ENCODE data around the gene QDPR.

Gene QDPR

DNA sequence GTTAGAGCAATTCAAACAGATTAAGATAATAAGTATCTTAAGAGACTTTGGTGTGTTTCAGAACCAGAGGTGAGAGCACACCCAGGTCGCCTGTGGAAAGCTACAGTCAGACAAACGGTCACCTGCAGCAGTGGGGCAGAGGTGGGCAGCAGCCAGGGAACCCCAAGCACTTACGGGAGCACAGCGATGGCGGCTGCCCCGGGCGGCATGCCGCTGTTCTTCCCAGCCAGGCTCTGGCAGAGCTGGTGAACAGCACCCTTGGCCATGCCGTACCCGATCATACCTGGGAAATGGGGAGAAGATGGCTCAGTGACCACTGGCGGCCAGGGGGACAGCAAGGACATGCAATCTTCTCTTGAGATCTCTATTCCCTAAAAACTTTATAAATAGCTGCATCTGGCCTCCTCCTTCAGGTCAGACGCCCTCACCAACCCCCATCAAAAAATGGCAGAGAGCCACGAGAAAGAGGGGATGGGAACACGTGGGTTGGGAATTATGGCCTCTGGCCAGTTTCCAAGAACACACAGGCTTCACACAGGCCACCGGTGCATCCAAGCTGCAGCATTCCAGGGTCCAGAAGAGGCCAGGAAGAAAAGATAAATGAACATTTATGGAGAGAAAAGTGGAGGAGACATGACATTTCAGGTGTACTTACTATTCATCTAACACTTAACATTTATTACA, 19.7 kb downstream of the QDPR start:
- TF ChIP-seq, protein P1, sequence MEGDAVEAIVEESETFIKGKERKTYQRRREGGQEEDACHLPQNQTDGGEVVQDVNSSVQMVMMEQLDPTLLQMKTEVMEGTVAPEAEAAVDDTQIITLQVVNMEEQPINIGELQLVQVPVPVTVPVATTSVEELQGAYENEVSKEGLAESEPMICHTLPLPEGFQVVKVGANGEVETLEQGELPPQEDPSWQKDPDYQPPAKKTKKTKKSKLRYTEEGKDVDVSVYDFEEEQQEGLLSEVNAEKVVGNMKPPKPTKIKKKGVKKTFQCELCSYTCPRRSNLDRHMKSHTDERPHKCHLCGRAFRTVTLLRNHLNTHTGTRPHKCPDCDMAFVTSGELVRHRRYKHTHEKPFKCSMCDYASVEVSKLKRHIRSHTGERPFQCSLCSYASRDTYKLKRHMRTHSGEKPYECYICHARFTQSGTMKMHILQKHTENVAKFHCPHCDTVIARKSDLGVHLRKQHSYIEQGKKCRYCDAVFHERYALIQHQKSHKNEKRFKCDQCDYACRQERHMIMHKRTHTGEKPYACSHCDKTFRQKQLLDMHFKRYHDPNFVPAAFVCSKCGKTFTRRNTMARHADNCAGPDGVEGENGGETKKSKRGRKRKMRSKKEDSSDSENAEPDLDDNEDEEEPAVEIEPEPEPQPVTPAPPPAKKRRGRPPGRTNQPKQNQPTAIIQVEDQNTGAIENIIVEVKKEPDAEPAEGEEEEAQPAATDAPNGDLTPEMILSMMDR (IDR thresholded peaks at IDR 0.05; ENCODE audit: low read depth, low read length) = no peak
- no peak overlapping the region for H3K4me3 ChIP-seq (ENCODE audit: low read depth, low read length)

DNA sequence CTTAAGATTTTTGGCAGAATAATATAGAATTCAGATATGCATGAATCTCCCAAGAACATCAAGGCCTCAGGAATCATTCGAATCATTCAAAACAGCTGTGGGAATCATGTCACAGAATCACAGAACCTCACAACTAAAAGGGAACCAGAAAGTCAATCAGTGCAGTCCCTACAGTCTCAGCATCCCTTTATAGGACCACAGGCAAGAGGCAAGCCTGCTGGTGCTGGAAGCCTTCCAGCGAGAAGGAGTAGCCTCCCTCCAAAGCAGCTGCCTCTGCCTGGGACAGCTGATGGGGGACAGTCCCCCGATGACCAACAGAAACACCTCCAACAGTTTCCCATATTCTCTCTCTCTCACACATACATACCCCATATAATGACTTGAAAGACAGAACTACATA, 20.7 kb downstream of the QDPR start:
- TF ChIP-seq, protein P1 (IDR thresholded peaks at IDR 0.05; ENCODE audit: low read depth, low read length) = no peak
- no peak overlapping the region for H3K4me3 ChIP-seq (ENCODE audit: low read depth, low read length)

DNA sequence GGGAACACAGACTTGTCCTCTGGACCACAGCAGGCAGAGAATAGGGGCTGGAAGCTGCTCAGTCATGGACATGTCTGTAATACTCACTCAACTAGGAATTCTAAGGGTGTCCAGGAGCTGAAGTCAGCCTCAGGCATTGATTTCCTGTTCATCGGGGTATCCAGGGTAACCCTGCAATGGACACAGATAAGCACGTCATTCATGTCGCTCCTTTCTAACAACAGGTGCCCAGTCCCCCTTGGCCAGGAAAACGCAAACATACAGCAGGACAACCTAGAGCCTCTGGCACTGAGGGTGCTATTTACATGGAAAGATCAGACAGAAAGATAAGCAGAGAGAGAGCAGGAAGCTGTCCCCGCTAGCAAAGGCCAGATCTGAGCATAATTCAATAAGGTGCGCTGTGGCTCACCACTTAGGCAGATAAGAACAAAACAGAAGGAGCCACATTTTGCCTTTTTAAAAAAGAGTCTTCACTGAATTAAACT, 21.3 kb downstream of the QDPR start:
- TF ChIP-seq, protein P1 (IDR thresholded peaks at IDR 0.05; ENCODE audit: low read depth, low read length) = no peak

DNA sequence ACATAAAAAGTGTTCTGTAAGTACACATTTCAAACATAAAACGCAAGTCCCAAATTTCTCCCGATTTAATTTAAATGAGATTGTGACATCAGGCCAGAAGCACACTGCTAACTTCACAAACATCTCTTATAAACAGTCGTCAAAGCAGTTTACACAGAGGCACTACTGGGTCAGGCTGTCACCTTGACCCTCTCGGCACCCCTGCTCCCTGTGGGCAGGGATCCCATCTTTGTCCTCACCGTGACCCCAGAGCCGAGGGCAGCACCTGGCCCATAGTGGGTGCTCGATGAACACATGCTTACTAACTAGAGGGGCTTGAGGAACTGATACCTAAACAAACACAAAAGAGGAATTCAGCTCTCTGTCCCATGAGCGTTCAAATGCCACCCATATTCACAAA, 22.2 kb downstream of the QDPR start:
- no peak overlapping the region for H3K4me3 ChIP-seq (ENCODE audit: low read depth, low read length)
- TF ChIP-seq, protein P1 (IDR thresholded peaks at IDR 0.05; ENCODE audit: low read depth, low read length) = no peak

More for the DNA sequence above, 21.3 kb downstream of the QDPR start:
- no peak overlapping the region for H3K4me3 ChIP-seq (ENCODE audit: low read depth, low read length)

DNA sequence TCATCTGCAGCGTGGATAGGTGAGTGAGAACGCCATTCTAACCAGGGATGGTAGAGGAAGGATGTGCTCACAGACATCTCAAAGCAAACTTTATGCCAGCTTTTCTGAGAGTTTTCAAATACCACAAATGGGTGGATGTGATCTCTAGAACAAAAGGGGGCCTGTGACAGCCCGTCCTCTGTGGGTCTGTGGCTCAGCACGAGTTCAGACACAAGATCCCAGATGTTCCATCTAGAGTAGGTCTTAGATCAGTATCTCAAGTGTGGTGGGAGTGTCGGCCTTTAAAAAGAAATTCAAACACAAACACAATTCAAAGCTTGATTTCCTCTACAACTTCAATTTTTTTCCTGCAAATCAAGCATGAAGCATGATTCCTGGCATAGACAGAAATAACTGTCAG, 22.8 kb downstream of the QDPR start:
- TF ChIP-seq, protein P1 (IDR thresholded peaks at IDR 0.05; ENCODE audit: low read depth, low read length) = no peak
- H3K4me3 ChIP-seq (ENCODE audit: low read depth, low read length) = no peak overlapping the region

DNA sequence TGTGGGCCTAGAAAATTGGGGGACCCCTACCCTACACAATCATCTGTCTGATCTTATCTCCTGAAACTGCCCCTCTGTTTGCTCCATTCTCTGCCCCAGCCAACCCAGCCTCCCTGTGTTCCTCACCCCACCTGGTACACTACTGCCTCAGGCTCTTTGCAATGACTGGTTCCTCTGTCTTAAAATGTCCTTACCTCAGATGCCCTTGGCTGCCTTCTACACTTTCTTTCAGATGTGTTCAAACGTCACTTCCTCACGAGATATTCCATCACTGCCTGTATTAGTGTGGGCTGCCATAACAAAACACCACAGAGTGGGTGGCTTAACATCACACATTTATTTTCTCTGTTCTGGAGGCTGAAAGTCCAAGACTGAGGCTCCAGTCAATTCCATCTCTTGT, 29.2 kb downstream of the QDPR start:
- no peak overlapping the region for H3K4me3 ChIP-seq (ENCODE audit: low read depth, low read length)
- TF ChIP-seq, protein P1 (IDR thresholded peaks at IDR 0.05; ENCODE audit: low read depth, low read length) = no peak

DNA sequence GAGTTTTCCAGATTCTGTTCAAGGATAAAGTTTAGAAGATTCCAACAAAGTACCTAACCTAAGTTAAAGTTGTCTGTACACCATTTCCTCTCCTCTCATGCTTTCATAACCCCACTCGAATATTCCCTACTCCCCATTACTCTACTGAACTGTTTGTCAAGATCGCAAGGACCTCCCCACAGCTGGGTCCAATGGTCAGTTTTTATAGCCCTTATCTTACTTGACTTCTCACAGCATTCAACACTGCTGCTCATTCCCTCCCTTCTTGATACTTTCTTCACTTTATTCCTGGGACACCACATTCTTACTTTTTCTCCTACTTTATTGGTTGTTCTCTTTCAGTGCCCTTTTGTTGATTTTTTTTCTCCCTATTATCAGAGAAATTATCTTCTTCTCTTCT, 30.9 kb downstream of the QDPR start:
- no peak overlapping the region for H3K4me3 ChIP-seq (ENCODE audit: low read depth, low read length)
- TF ChIP-seq, protein P1 (IDR thresholded peaks at IDR 0.05; ENCODE audit: low read depth, low read length) = no peak
